DND-41 (cell line): ENCODE measurements around the gene AGAP1.

ENCODE experiments used
- ATAC-seq: fragments of 200-7000 bp; cut with Tn5 transposase; 3 replicates; pipeline ENCODE4 v1.9.1; 2021; ENCODE audit warnings: low read depth; ENCODE audit not compliant: insufficient read depth
- DNase-seq: peaks from one replicate; pipeline ENCODE4 v3.0.0-alpha.2; 2020
- H2AFZ ChIP-seq: 2 replicates; pipeline ENCODE4 v1.6.0; 2012; ENCODE audit warnings: low read depth, low read length
- H3K27ac ChIP-seq: 2 replicates; pipeline ENCODE4 v1.5.1; 2012; ENCODE audit warnings: low read length, inconsistent platforms
- H3K27me3 ChIP-seq: fragments of 200-600 bp; sonication (generic); 2 replicates; pipeline ENCODE4 v1.6.0; 2012; ENCODE audit warnings: low read length, mild to moderate bottlenecking, inconsistent platforms; ENCODE audit not compliant: insufficient read depth, poor library complexity
- H3K36me3 ChIP-seq: 2 replicates; pipeline ENCODE4 v1.5.1; 2012; ENCODE audit warnings: low read length, inconsistent platforms; ENCODE audit not compliant: insufficient read depth
- H3K4me1 ChIP-seq: 2 replicates; pipeline ENCODE4 v1.5.1; 2012; ENCODE audit warnings: mild to moderate bottlenecking, low read length; ENCODE audit not compliant: insufficient read depth
- H3K4me2 ChIP-seq: 2 replicates; pipeline ENCODE4 v1.6.0; 2012; ENCODE audit warnings: mild to moderate bottlenecking, moderate library complexity, low read length, inconsistent platforms; ENCODE audit not compliant: insufficient read depth
- H3K4me3 ChIP-seq, 2 experiments: fragments of 200-600 bp in 1 of 2; shearing (Covaris generic) in 1 of 2; 2 replicates each; pipeline ENCODE4 v1.5.1; 2012 to 2016; ENCODE audit warnings: inconsistent platforms in 2 of 2, low read length in 2 of 2, mild to moderate bottlenecking in 2 of 2, low read depth in 1 of 2, moderate library complexity in 1 of 2
- H3K79me2 ChIP-seq: 2 replicates; pipeline ENCODE4 v1.6.0; 2012; ENCODE audit warnings: low read length, inconsistent platforms; ENCODE audit not compliant: insufficient read depth
- H3K9ac ChIP-seq: 2 replicates; pipeline ENCODE4 v1.6.0; 2012; ENCODE audit warnings: low read depth, mild to moderate bottlenecking, inconsistent platforms, low read length, moderate library complexity
- H3K9me3 ChIP-seq: 2 replicates; pipeline ENCODE4 v1.5.1; 2012; ENCODE audit warnings: low read length, moderate library complexity, mild to moderate bottlenecking, inconsistent platforms; ENCODE audit not compliant: insufficient read depth, severe bottlenecking
- H4K20me1 ChIP-seq: 2 replicates; pipeline ENCODE4 v1.6.0; 2012; ENCODE audit warnings: low read length; ENCODE audit not compliant: insufficient read depth
- CTCF ChIP-seq: IDR thresholded peaks from 2 replicates; pipeline ENCODE4 v1.5.1; 2012; ENCODE audit warnings: borderline replicate concordance, low read length, moderate library complexity, mild to moderate bottlenecking; ENCODE audit not compliant: poor library complexity, severe bottlenecking; ENCODE audit errors: extremely low read depth
- EZH2 ChIP-seq: IDR thresholded peaks from 3 replicates; pipeline ENCODE4 v1.6.1; 2012; ENCODE audit warnings: borderline replicate concordance, low read depth, mild to moderate bottlenecking, moderate library complexity, low read length, inconsistent platforms; ENCODE audit not compliant: severe bottlenecking

The AGAP1 gene

DNA sequence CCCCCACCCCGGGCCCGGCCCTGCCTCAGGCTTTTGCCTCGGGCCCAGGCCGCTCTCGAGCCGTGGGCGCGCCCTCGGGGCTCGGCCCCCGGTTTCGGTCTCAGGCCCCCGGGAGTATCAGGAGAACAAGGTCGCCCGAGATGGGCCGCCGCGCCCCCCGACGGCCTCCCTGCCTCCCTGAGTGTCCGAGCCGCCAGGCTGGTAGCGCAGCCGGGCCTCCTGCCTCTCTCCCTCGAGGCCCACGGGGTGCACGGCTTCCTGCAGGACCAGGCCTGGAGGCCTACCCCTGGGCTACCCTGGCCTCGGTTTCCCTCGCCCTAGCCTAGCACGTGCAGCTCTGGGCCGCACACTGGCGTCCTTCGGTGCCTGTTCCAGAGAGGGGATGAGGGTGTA lies 665.9 kb downstream of the AGAP1 start:
- H3K4me2 ChIP-seq = no peak overlapping the region
- H3K9ac ChIP-seq = no peak overlapping the region
- TF ChIP-seq CTCF = no peak
- TF ChIP-seq EZH2 = no peak
- ATAC-seq (no peak), DNase-seq (no peak)
- H3K4me1 ChIP-seq = no peaks in the 10 kb centered on the region
- H3K4me3 ChIP-seq = no peak overlapping the region
- H3K36me3 ChIP-seq = no peaks in the 10 kb centered on the region
- H3K27me3 ChIP-seq = no peaks in the 10 kb centered on the region
- H3K27ac ChIP-seq = no peak overlapping the region
- H2AFZ ChIP-seq = no peak overlapping the region
- no peaks in the 10 kb centered on the region for H3K79me2 ChIP-seq
- H3K9me3 ChIP-seq = no peaks in the 10 kb centered on the region
- H4K20me1 ChIP-seq = no peaks in the 10 kb centered on the region; the same call in 1 of the 2 replicates

DNA sequence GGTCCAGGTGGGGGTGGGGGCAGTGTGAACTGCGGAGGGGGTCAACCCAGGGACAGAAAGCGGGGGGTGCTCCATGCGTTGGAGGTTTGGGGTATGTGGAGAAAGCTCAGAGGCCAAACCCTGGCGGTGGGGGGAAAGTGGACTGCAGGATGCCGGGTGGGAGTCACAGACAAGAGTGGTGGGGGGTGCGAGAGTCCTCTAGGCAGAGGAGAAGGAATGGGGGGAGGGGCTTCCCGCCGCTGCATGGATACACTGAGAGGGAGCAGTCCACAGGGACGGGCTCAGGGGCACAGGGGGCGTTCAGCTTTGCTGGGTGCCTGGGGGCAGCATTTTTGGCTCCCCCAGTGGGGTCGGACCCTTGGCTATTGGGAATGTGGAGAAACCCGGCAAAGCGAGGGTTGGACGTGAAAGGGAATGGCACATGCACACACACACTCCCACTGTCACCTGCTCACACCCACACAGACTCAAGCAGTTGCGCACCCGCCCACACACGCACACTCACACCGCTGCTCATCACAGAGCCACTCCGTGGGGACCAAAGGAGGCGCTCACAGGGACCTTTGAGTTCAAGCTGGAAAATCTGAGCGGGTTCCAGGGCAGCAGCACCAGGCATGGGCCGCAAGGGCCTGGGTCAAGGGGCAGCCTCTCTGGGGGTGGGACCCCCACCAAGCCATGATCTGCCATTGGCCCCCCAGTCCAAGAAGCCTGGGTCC lies 666.7 kb downstream of the AGAP1 start:
- no peak overlapping the region for H3K9ac ChIP-seq
- H3K27ac ChIP-seq = no peak overlapping the region
- no peak for TF ChIP-seq EZH2
- no peak for TF ChIP-seq CTCF
- H3K9me3 ChIP-seq = no peaks in the 10 kb centered on the region
- H3K4me2 ChIP-seq = no peak overlapping the region
- no peak for DNase-seq
- no peaks in the 10 kb centered on the region for H3K79me2 ChIP-seq
- no peak overlapping the region for H2AFZ ChIP-seq
- H3K36me3 ChIP-seq = no peaks in the 10 kb centered on the region
- H3K4me1 ChIP-seq = no peaks in the 10 kb centered on the region
- no peaks in the 10 kb centered on the region for H3K27me3 ChIP-seq
- no peak for ATAC-seq
- H3K4me3 ChIP-seq = no peak overlapping the region
- H4K20me1 ChIP-seq = no peaks in the 10 kb centered on the region; the same call in 1 of the 2 replicates

- H3K9ac ChIP-seq = no peak overlapping the region
- H4K20me1 ChIP-seq = no peaks in the 10 kb centered on the region; the same call in 1 of the 2 replicates
- no peak for ATAC-seq
- H3K79me2 ChIP-seq = no peaks in the 10 kb centered on the region
- DNase-seq = no peak
- H3K4me1 ChIP-seq = no peaks in the 10 kb centered on the region
- H3K36me3 ChIP-seq = no peaks in the 10 kb centered on the region
- H3K27ac ChIP-seq = no peak overlapping the region
- TF ChIP-seq EZH2 (no peak), CTCF (no peak)
- no peak overlapping the region for H3K4me2 ChIP-seq
- no peaks in the 10 kb centered on the region for H3K27me3 ChIP-seq
- no peak overlapping the region for H3K4me3 ChIP-seq
- H2AFZ ChIP-seq = no peak overlapping the region
- H3K9me3 ChIP-seq = no peaks in the 10 kb centered on the region
Observed at GRCh38 chr2:236161082-236161462, 667.2 kb downstream of the AGAP1 start.
